NCI-H2196 (cell line): ENCODE measurements around the gene SEH1L.
"Not testable (repeated sequence)": the region's sequence is repeated elsewhere in the genome, so short reads cannot be mapped to it uniquely, and the experiment has no call there.

Experiments used
- DNase-seq: peaks from one replicate; lab custom pipeline; 2025; ENCODE audit not compliant: unreplicated experiment; lab: John Stamatoyannopoulos, UW

SEH1L gene

GRCh38 chr18:12943215-12943614 is 4.6 kb upstream of the SEH1L start:
- no peak for DNase-seq

- DNase-seq = peak; percentile 68
Measured at GRCh38 chr18:12944709-12945108, 3.1 kb upstream of the SEH1L start.

DNA sequence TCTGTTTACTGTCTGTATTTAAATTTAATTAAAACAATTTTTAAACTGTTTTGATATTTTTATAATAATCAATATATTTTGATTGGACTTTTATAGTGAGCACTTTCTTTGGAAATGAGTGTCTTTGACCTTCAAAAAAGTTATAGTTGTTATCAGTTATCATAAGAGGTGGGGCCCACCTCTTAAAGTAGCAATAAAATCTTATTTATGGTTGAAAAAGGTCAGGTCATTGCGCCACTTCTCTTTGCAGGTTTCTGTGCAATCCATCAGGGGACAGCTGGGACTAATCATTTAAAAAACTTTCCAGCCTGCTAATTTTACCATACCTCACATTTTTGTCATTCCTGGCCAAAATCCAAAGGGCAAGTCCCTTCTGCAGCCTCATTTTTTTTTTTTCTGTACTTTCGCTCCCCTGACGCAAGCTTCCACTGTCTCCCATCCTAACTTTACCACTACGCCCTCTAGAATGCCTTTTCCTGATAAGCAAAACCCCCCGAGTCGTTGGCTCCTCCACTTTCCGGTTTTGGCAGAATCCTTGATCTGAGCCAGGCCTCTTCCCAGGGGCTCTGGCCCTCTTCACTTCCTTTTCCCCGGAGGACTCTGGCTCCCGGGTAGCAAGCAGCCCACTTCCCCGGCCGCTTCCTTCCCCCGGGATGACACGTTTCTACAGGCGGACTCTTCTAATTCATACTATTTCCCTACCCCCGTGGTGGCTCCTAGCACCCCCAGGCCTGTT is 1.1 kb upstream of the SEH1L start:
- peak; percentile 37 for DNase-seq

DNA sequence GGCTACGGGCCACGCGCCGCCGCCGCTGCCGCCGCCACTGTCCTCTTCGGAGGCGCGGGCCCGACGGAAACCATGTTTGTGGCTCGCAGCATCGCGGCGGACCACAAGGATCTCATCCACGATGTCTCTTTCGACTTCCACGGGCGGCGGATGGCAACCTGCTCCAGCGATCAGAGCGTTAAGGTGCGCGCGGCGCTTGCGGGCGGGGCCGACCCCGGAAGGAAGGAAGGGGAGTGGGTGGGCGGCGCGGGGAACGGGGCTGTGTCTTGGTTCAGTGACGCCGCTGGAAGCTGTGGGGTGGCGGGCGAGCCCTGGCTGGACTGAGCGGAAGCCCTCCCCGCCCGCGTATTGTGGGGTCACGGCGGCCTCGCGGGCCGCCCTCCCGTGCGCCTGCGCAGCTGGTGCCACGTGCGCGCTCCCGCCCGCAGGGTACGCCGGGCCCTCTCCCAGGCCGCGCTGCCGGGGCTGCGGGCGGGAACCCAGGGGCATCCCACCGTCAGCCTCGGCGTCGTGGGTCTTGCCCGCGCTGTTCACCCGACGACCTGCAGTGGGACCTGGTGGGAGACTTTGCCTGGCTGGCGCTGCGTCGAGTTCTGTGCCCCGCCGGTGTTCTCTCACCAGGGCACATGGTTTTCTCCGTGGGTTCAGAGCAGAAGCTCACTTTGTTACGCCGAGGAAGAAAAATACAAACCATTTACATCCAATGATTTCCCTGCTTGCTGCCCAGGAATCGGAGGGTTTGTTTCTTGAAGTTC is 416 bp downstream of the SEH1L start:
- DNase-seq = peak; percentile 97

DNA sequence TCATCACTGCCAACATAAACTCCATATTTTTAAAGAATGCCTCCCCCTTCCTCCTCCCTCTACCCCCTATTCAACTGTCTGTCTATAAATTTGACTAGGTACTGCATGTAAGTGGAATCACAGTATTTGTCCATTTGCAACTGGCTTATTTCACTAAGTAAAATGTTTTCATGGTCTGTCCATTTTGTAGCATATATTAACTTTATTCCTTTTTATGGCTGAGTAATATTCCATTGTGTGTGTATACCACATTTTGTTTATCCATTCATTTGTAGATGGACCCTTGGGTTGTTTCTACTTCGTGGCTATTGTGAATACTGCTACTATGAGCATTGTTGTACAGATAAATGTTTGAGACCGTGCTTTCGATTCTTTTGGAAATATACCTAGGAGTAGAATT is 10.7 kb downstream of the SEH1L start:
- DNase-seq = no peak

GRCh38 chr18:12960395-12960794 is 12.6 kb downstream of the SEH1L start:
- no peak for DNase-seq

DNA sequence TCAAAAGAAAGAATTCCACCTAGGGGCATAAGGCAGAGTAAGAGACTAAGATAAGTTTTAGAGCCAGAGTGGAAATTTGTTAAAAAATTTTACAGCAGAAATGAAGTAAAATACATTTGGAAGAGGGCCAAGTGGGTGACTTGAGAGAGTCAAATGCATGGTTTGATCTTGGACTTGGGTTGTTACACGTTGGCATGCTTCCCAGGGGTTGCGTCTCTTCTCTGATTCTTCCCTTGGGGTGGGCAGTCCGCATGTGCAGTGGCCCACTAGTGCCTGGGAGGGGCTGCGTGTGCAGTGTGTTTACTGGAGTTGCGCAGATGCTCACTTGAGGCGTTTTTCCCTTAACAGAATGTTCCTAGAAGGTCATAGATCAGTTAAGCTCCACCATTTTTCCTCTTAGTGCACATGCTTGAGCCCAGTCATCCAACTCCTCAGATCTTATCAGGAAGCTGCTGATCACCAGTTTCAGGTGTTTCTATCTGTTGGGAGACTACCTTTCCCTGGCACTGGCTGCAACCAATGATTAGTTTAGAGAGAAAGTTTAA is 13.1 kb downstream of the SEH1L start:
- DNase-seq = peak; percentile 18

DNA sequence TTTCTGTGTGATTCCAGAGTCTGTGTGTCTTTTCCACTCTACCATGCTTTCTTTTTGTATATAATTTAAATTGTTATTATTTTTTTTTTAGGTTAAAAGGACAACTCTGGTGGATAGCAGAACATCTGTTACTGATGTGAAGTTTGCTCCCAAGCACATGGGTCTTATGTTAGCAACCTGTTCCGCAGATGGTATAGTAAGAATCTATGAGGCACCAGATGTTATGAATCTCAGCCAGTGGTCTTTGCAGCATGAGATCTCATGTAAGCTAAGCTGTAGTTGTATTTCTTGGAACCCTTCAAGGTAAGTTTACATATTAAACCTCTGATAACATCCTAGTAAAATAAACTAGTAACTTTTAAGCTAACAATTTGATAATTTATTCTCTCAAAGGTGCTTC is 15.3 kb downstream of the SEH1L start:
- no peak for DNase-seq

DNA sequence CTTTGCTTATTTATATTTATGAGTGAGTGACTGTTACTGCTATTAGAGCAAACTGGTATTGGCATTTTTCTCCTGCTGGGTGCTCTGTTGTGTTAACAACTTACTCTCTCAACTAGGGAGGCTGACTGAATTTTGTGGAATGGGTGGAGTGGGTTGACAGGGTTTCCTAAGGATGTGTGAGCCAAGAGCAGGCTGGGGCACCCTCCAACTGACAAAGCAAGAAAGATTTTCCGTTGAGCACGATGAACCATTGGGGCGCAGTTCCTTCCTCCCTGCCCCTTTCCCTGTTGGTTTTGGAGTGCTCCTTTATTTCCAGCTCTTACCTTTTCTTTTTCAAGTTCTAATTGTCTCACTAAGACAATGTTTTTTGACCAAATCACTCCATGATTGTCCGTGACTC is 20.3 kb downstream of the SEH1L start:
- DNase-seq = no peak

GRCh38 chr18:12968619-12969018 is 20.8 kb downstream of the SEH1L start:
- no peak for DNase-seq

DNA sequence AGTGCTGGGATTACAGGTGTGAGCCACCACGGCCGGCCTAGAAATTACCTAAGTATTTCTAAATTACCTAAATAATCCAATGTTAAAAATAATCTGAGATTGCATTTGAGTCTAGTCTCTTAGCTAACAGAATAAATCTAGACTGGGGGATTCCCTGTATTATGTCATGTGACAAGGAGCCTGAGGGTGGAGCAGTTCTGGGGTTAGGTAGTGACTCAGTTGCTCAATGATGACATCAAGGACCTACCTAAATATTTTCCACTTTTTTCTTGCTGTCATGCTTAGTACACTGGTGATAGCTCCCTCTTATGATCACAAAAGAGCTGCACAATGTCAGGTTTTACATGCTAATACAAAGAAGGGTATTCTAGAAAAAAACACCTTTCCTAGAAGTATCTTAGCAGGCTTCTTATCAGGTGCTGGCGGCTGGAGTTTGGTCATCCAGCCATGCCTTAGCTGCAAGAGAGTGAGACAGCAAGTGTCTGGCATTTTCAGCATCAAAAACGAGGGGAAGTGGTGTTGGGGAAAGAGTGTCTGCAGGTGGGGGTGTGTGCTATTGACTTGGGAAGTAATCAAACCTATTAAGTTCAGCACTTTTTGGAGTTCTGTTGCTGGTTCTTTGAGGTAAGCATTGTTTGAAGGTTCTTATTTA is 25.9 kb downstream of the SEH1L start:
- no peak for DNase-seq

DNA sequence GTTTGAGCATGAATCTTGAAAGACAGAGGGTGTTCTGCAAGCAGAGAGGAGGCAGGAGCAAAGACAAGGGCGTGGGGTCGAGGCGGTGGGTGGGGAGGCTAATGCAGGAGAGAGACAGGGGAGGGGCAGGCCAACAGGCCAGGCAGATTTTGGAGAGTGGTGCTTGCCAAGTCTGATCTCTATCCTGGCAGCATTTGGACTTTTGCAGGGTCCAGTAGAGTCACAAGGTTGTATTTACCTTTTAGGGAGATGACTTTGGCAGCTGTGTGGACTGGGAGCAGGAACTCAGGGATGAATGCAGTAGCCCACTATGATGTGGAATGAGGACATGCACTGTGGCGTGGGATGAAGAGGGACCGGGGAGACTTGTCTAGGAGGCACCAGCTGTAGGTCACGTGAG is 27.7 kb downstream of the SEH1L start:
- DNase-seq = no peak

GRCh38 chr18:12976305-12976704 is 28.5 kb downstream of the SEH1L start:
- no peak for DNase-seq

DNA sequence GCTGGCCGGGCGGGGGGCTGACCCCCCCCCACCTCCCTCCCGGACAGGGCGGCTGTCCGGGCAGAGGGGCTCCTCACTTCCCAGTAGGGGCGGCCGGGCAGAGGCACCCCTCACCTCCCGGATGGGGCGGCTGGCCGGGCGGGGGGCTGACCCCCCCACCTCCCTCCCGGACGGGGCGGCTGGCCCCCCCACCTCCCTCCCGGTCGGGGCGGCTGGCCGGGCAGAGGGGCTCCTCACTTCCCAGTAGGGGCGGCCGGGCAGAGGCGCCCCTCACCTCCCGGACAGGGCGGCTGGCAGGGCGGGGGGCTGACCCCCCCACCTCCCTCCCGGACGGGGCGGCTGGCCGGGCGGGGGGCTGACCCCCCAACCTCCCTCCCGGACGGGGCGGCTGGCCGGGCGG is 32.3 kb downstream of the SEH1L start:
- not testable (repeated sequence) for DNase-seq

GRCh38 chr18:12989397-12990122 is 41.7 kb downstream of the SEH1L start:
- no peak for DNase-seq

GRCh38 chr18:12990123-12990475 is 42.3 kb downstream of the SEH1L start:
- DNase-seq = no peak

GRCh38 chr18:12990641-12990966 is 42.8 kb downstream of the SEH1L start:
- no peak for DNase-seq

- peak; percentile 99 for DNase-seq
Measured at GRCh38 chr18:12990967-12991820, 43.4 kb downstream of the SEH1L start, which contains the start of gene CEP192. CEP192 (plus strand) TSS chr18:12991362; CDS start chr18:12999425, 8,063 bp downstream.

- no peak for DNase-seq
Measured at GRCh38 chr18:12991821-12992179, 44.0 kb downstream of the SEH1L start.

GRCh38 chr18:12993439-12993838 is 45.6 kb downstream of the SEH1L start:
- DNase-seq = no peak
